ENCODE data around the gene S100A13. TPM values are rescaled to one million over a fixed set of nuclear protein-coding genes. Genes with fewer than 3 reads are reported as not detected.

The S100A13 gene
- total RNA-seq, 2 experiments from 2014 or later = 4.8 to 10.3 TPM

GRCh38 chr1:153630384-153630783, 3.1 kb upstream of the S100A13 start:
- peaks cover 17% of the 10 kb centered on the region for H3K4me1 ChIP-seq (ENCODE audit: insufficient read depth, low read length, poor library complexity, severe bottlenecking)
- no peak overlapping the region for H3K4me3 ChIP-seq (ENCODE audit: low read depth, low read length, poor library complexity, severe bottlenecking)
- DNase-seq (ENCODE audit: low spot score) = no peak
- intact Hi-C loops (cut with micrococcal nuclease; ENCODE audit: unreplicated experiment) = no loop called here
- H2AFZ ChIP-seq (ENCODE audit: low read length) = no peak overlapping the region
- CTCF ChIA-PET (ENCODE audit: unreplicated experiment) = no interaction called here
- H4K20me1 ChIP-seq (ENCODE audit: insufficient read depth, low read length) = no peaks in the 10 kb centered on the region
- H3K9me3 ChIP-seq (ENCODE audit: low read length) = no peaks in the 10 kb centered on the region
- no peak overlapping the region for H3K4me2 ChIP-seq (ENCODE audit: low read length)
- no TSS peak for BruUV-seq (replicated peaks)
- H3K9me2 ChIP-seq (ENCODE audit: insufficient read depth, low read length) = no peaks in the 10 kb centered on the region
- TF ChIP-seq CTCF (conservative IDR thresholded peaks at IDR 0.05; ENCODE audit: low read length) (no peak), EZH2phosphoT487 (IDR thresholded peaks at IDR 0.05; ENCODE audit: borderline replicate concordance, low read depth, low read length) (no peak)
- POLR2A ChIA-PET = no interaction called here
- H3K79me2 ChIP-seq (ENCODE audit: insufficient read depth, low read depth, low read length) = peaks cover 11% of the 10 kb centered on the region
- no peaks in the 10 kb centered on the region for H3K36me3 ChIP-seq (ENCODE audit: insufficient read depth, low read length)
- no peak overlapping the region for H3K27ac ChIP-seq (ENCODE audit: low read depth, low read length, poor library complexity, severe bottlenecking)

GRCh38 chr1:153629971-153630370, 2.7 kb upstream of the S100A13 start:
- no peaks in the 10 kb centered on the region for H4K20me1 ChIP-seq (ENCODE audit: insufficient read depth, low read length)
- no peaks in the 10 kb centered on the region for H3K36me3 ChIP-seq (ENCODE audit: insufficient read depth, low read length)
- DNase-seq (ENCODE audit: low spot score) = no peak
- no TSS peak for BruUV-seq (replicated peaks)
- POLR2A ChIA-PET = no interaction called here
- H3K9me3 ChIP-seq (ENCODE audit: low read length) = no peaks in the 10 kb centered on the region
- H2AFZ ChIP-seq (ENCODE audit: low read length) = no peak overlapping the region
- no peaks in the 10 kb centered on the region for H3K9me2 ChIP-seq (ENCODE audit: insufficient read depth, low read length)
- CTCF ChIA-PET (ENCODE audit: unreplicated experiment) = no interaction called here
- no peak overlapping the region for H3K4me2 ChIP-seq (ENCODE audit: low read length)
- H3K79me2 ChIP-seq (ENCODE audit: insufficient read depth, low read depth, low read length) = peaks cover 7% of the 10 kb centered on the region
- TF ChIP-seq EZH2phosphoT487 (IDR thresholded peaks at IDR 0.05; ENCODE audit: borderline replicate concordance, low read depth, low read length) (no peak), CTCF (conservative IDR thresholded peaks at IDR 0.05; ENCODE audit: low read length) (no peak)
- intact Hi-C loops (cut with micrococcal nuclease; ENCODE audit: unreplicated experiment) = no loop called here
- H3K4me1 ChIP-seq (ENCODE audit: insufficient read depth, low read length, poor library complexity, severe bottlenecking) = peaks cover 16% of the 10 kb centered on the region
- no peak overlapping the region for H3K27ac ChIP-seq (ENCODE audit: low read depth, low read length, poor library complexity, severe bottlenecking)
- no peak overlapping the region for H3K4me3 ChIP-seq (ENCODE audit: low read depth, low read length, poor library complexity, severe bottlenecking)

GRCh38 chr1:153629343-153629665, 2.0 kb upstream of the S100A13 start:
- DNase-seq (ENCODE audit: low spot score) = no peak
- Histone ChIP-seq H3K9me3 (ENCODE audit: low read length) (no peaks in the 10 kb centered on the region), H3K4me3 (ENCODE audit: low read depth, low read length, poor library complexity, severe bottlenecking) (no peak overlapping the region), H3K36me3 (ENCODE audit: insufficient read depth, low read length) (no peaks in the 10 kb centered on the region), H4K20me1 (ENCODE audit: insufficient read depth, low read length) (no peaks in the 10 kb centered on the region), H3K27ac (ENCODE audit: low read depth, low read length, poor library complexity, severe bottlenecking) (no peak overlapping the region), H3K79me2 (ENCODE audit: insufficient read depth, low read depth, low read length) (peaks cover under 1% of the 10 kb centered on the region; the same call in 1 of the 2 replicates), H3K4me2 (ENCODE audit: low read length) (no peak overlapping the region), H2AFZ (ENCODE audit: low read length) (no peak overlapping the region), H3K9me2 (ENCODE audit: insufficient read depth, low read length) (no peaks in the 10 kb centered on the region), H3K4me1 (ENCODE audit: insufficient read depth, low read length, poor library complexity, severe bottlenecking) (peaks cover 16% of the 10 kb centered on the region)
- ChIA-PET POLR2A (no interaction called here), CTCF (ENCODE audit: unreplicated experiment) (interaction anchor here (0.6 to 1.9 kb wide), 2 partner anchors 57 to 276 kb away, joined by 3 to 6 read pairs; no protein-coding TSS in a partner anchor)
- TF ChIP-seq EZH2phosphoT487 (IDR thresholded peaks at IDR 0.05; ENCODE audit: borderline replicate concordance, low read depth, low read length) = no peak
- BruUV-seq (replicated peaks) = no TSS peak
- intact Hi-C loops (cut with micrococcal nuclease; ENCODE audit: unreplicated experiment) = no loop called here

All from OCI-LY7 (cell line).